Heart right ventricle (tissue), 16 donors: ENCODE measurements around the gene KIF7. TPM values are rescaled to one million over a fixed set of nuclear protein-coding genes. Genes with fewer than 3 reads are reported as not detected.

Experiments
- ATAC-seq, 8 donors: fragments of 200-7000 bp; cut with Tn5 transposase; one replicate each; pipeline ENCODE4 v1.9.1; 2020; ENCODE audit warnings: mild to moderate bottlenecking in 8 of 8, moderate library complexity in 8 of 8, moderate number of reproducible peaks in 1 of 8
- DNase-seq, 2 donors: peaks; one replicate each; pipeline ENCODE4 v3.0.0-alpha.2; 2020
- H3K27ac ChIP-seq, 10 donors: fragments of 200-600 bp; sonication (generic) in 2 of 10; one replicate each; pipeline versions ENCODE4 v1.5.0 to v1.8.0; 2020 to 2022; ENCODE audit warnings: mild to moderate bottlenecking in 3 of 10
- H3K27me3 ChIP-seq, 7 donors: fragments of 200-600 bp; one replicate each; pipeline ENCODE4 v1.8.0; 2021 to 2022; ENCODE audit warnings: mild to moderate bottlenecking in 2 of 7
- H3K36me3 ChIP-seq, 9 donors: fragments of 200-600 bp; sonication (generic) in 1 of 9; one replicate each; pipeline versions ENCODE4 v1.5.0 to v1.8.0; 2020 to 2022; ENCODE audit warnings: mild to moderate bottlenecking in 2 of 9
- H3K4me1 ChIP-seq, 9 donors: fragments of 200-600 bp; sonication (generic) in 1 of 9; one replicate each; pipeline versions ENCODE4 v1.5.0 to v1.8.0; 2020 to 2022; ENCODE audit warnings: mild to moderate bottlenecking in 4 of 9
- H3K4me3 ChIP-seq, 10 donors: fragments of 200-600 bp; sonication (generic) in 2 of 10; one replicate each; pipeline versions ENCODE4 v1.5.0 to v1.8.0; 2020 to 2022; ENCODE audit warnings: mild to moderate bottlenecking in 7 of 10, moderate library complexity in 2 of 10
- H3K9me3 ChIP-seq, 11 donors: fragments of 200-600 bp in 10 of 11; sonication (generic) in 2 of 11; one replicate each; pipeline versions ENCODE4 v1.5.0 to v1.8.0; 2013 to 2022; ENCODE audit warnings: mild to moderate bottlenecking in 2 of 11, control low read depth in 1 of 11, moderate library complexity in 1 of 11
- CTCF ChIP-seq, 9 donors: fragments of 200-600 bp; sonication (generic) in 2 of 9; IDR thresholded peaks; one replicate each; pipeline versions ENCODE4 v1.5.0 to v1.8.0; 2021 to 2022; ENCODE audit warnings: antibody characterized with exemption in 9 of 9, mild to moderate bottlenecking in 5 of 9, moderate library complexity in 1 of 9
- WGBS, 2 donors: extraction: QIAGEN DNeasy Blood & Tissue Kit; methylation state at CpG; one replicate each; pipeline ENCODE4 v1.1.7; 2013; ENCODE audit warnings: inconsistent platforms in 1 of 2; 5-methylcytosine and 5-hydroxymethylcytosine counted together
- intact Hi-C, 10 donors: fragments of 100-400 bp; cut with DNase I; formaldehyde crosslinking; loops; one replicate each; pipeline versions ENCODE4 v1.11.1 to v1.14.2; 2022
- polyA plus RNA-seq, 2 donors: library from polyadenylated mRNA; stranded (reverse); fragments of 200-250 nt; gene quantifications; one replicate each; pipeline ENCODE4 v1.2.3, GENCODE V29; 2013
- total RNA-seq, 10 donors: library from RNA; stranded (reverse); fragmentation: NEBNext Ultra II Directional in 3 of 10; extraction: Animal tissue kit (Norgen Biotek cat#: 25700) in 3 of 10; gene quantifications; one replicate each; pipeline versions ENCODE4 v1.2.1 to v1.2.4, GENCODE V29; 2021 to 2023
- donor health status: Arrhythmogenic right ventricular cardiomyopathy.
- donor health status: ischemic (EF 13 %, LVEDD 7.1; RV severe dilation, severe dysfunction).
- donor health status: healthy with polysubstance abuse.
- donor health status: DM: no; HTN: yes; CAD: no.
- donor health status: DM: no; HTN: no; CAD: no.
- donor health status: ischemic (EF 25% LVEDD 6.9; RV normal size, moderate dysfunction).
- donor health status: ischemic (EF 25% LVEDD 5.7; RV mildly dilated, moderate dysfunction).
- donor health status: healthy.
- donor health status: DM: yes; HTN: yes; CAD: no.
- donor health status: Ischemic cardiomyopathy.
- donor health status: ischemic (EF 35%, LVEDD 5.7; RV mildly dilated, moderate dysfunction).
- donor health status: nonischemic (EF 11% LVEDD 7.7; RV severe dilation, severe dysfunction).
- donor health status: DM: yes; HTN: yes; CAD: no.
- donor health status: PGD.
- donor health status: ischemic (EF 29% LVEDD 5.4; RV normal size, mild dysfunction).
- donor health status: nonischemic (EF 23%, LVEDD 6.1; RV moderate dilation, normal function).

The KIF7 gene
- total and polyA plus RNA-seq, 12 donors, result 1.5 to 4.7 (median 3.1) TPM

- peaks cover 0 to 37% (median 8%) of the 10 kb centered on the region in 11 donors for H3K9me3 ChIP-seq
- no peak overlapping the region for H3K4me3 ChIP-seq
- no peak overlapping the region for H3K27ac ChIP-seq
- peaks cover 0 to 64% (median 0%) of the 10 kb centered on the region in 9 donors for H3K36me3 ChIP-seq
- intact Hi-C loops, result no loop called here
- H3K27me3 ChIP-seq, result no peaks in the 10 kb centered on the region
- 99% methylated on average over 2 of the region's 2 CpGs for WGBS, 2 donors
- TF ChIP-seq CTCF (IDR thresholded peaks at IDR 0.05), result no peak
- no peak for DNase-seq
- H3K4me1 ChIP-seq, result no peaks in the 10 kb centered on the region
- ATAC-seq, result no peak
These were observed 44.0 kb downstream of the KIF7 start for GRCh38 chr15:89611317-89611716.

- TF ChIP-seq CTCF (IDR thresholded peaks at IDR 0.05), result no peak
- Histone ChIP-seq H3K4me3 (no peak overlapping the region), H3K4me1 (no peaks in the 10 kb centered on the region), H3K27me3 (no peaks in the 10 kb centered on the region), H3K27ac (no peak overlapping the region), H3K36me3 (peaks cover 0 to 68% (median 0%) of the 10 kb centered on the region in 9 donors), H3K9me3 (no peaks in the 10 kb centered on the region)
- DNase-seq (no peak), ATAC-seq (no peak)
- intact Hi-C loops, result no loop called here
- 95 to 98% methylated on average over 4 of the region's 4 CpGs for WGBS, 2 donors
These were observed 56.2 kb downstream of the KIF7 start for GRCh38 chr15:89599021-89599420.

GRCh38 chr15:89593018-89593417, 62.2 kb downstream of the KIF7 start:
- H3K4me3 ChIP-seq, result no peak overlapping the region
- TF ChIP-seq CTCF (IDR thresholded peaks at IDR 0.05), result no peak
- WGBS, 2 donors, result 95 to 97% methylated on average over 4 of the region's 4 CpGs
- intact Hi-C loops, result no loop called here
- H3K4me1 ChIP-seq, result no peaks in the 10 kb centered on the region
- DNase-seq (no peak), ATAC-seq (no peak)
- H3K36me3 ChIP-seq, result peaks cover 0 to 52% (median 0%) of the 10 kb centered on the region in 9 donors
- H3K9me3 ChIP-seq, result no peaks in the 10 kb centered on the region
- peaks cover 0 to 5% (median 0%) of the 10 kb centered on the region in 7 donors for H3K27me3 ChIP-seq
- H3K27ac ChIP-seq, result no peak overlapping the region

GRCh38 chr15:89591834-89592233, 63.4 kb downstream of the KIF7 start:
- WGBS, 2 donors, result 80 to 82% methylated on average over 5 of the region's 5 CpGs
- Histone ChIP-seq H3K27me3 (peaks cover 0 to 5% (median 0%) of the 10 kb centered on the region in 7 donors), H3K9me3 (no peaks in the 10 kb centered on the region), H3K4me3 (no peak overlapping the region), H3K36me3 (peaks cover 0 to 54% (median 0%) of the 10 kb centered on the region in 9 donors), H3K27ac (no peak overlapping the region), H3K4me1 (no peaks in the 10 kb centered on the region)
- intact Hi-C loops, result no loop called here
- no peak for TF ChIP-seq CTCF (IDR thresholded peaks at IDR 0.05)
- ATAC-seq (no peak), DNase-seq (no peak)
